ENCODE data around the gene MYL3. TPM values are rescaled to one million over a fixed set of nuclear protein-coding genes. Genes with fewer than 3 reads are reported as not detected.

MYL3 gene
- polyA plus RNA-seq, 1 donor (not counting 4 experiments of a cell fraction or from before 2014, with no cell fraction given) = not detected

- DNase-seq (ENCODE audit: low read depth, low spot score) = no peak
- H3K9me1 ChIP-seq (ENCODE audit: control insufficient read depth, extremely low read depth, insufficient read depth, low read length) = no peaks in the 10 kb centered on the region
- no peak overlapping the region for H3K4me2 ChIP-seq (ENCODE audit: control insufficient read depth, extremely low read depth, insufficient read depth, low read depth, low read length)
- no peak overlapping the region for H2AFZ ChIP-seq (ENCODE audit: control insufficient read depth, low read length)
- H3K9me3 ChIP-seq (ENCODE audit: control insufficient read depth, low read depth, low read length) = no peaks in the 10 kb centered on the region
- TF ChIP-seq EZH2 (IDR thresholded peaks at IDR 0.05; ENCODE audit: low read length) (no peak), CTCF (optimal IDR thresholded peaks at IDR 0.05 in 1 of 3, IDR thresholded peaks at IDR 0.05 in 1 of 3, conservative IDR thresholded peaks at IDR 0.05 in 1 of 3; ENCODE audit: extremely low read depth in 1 of 3, insufficient read depth in 2 of 3, low read length in 3 of 3) (no peak)
- FAIRE-seq = no peak
- H3K79me2 ChIP-seq (ENCODE audit: control insufficient read depth, insufficient read depth, low read length) = no peaks in the 10 kb centered on the region
- H3K4me3 ChIP-seq (ENCODE audit: control insufficient read depth in 2 of 3, extremely low read depth in 1 of 3, insufficient read depth in 2 of 3, low read depth in 1 of 3, low read length in 3 of 3) = no peak overlapping the region
- no peak overlapping the region for H3K27ac ChIP-seq (ENCODE audit: control insufficient read depth, insufficient read depth, low read length)
- dilution Hi-C loops (cut with MboI; ENCODE audit: extremely low pct_ligation_motif_present, low sequenced_read_pairs) = no loop called here
- H3K9ac ChIP-seq (ENCODE audit: control insufficient read depth, extremely low read depth, insufficient read depth, low read length) = no peak overlapping the region
- H3K27me3 ChIP-seq (ENCODE audit: control insufficient read depth, extremely low read depth, insufficient read depth, low read length) = no peaks in the 10 kb centered on the region
- H3K4me1 ChIP-seq (ENCODE audit: control insufficient read depth, extremely low read depth, insufficient read depth, low read length) = peaks cover 12% of the 10 kb centered on the region
- no peaks in the 10 kb centered on the region for H3K36me3 ChIP-seq (ENCODE audit: control insufficient read depth in 2 of 2, extremely low read depth in 1 of 2, insufficient read depth in 2 of 2, low read length in 2 of 2)
- no peaks in the 10 kb centered on the region for H4K20me1 ChIP-seq (ENCODE audit: control insufficient read depth, extremely low read depth, insufficient read depth, low read length)
These were observed 44.7 kb upstream of the MYL3 start for GRCh38 chr3:46907960-46908293.

GRCh38 chr3:46907271-46907670, 44.0 kb upstream of the MYL3 start:
- Histone ChIP-seq H3K4me2 (ENCODE audit: control insufficient read depth, extremely low read depth, insufficient read depth, low read depth, low read length) (no peak overlapping the region), H3K36me3 (ENCODE audit: control insufficient read depth in 2 of 2, extremely low read depth in 1 of 2, insufficient read depth in 2 of 2, low read length in 2 of 2) (no peaks in the 10 kb centered on the region), H2AFZ (ENCODE audit: control insufficient read depth, low read length) (no peak overlapping the region), H3K9me3 (ENCODE audit: control insufficient read depth, low read depth, low read length) (no peaks in the 10 kb centered on the region), H3K9me1 (ENCODE audit: control insufficient read depth, extremely low read depth, insufficient read depth, low read length) (no peaks in the 10 kb centered on the region), H3K4me3 (ENCODE audit: control insufficient read depth in 2 of 3, extremely low read depth in 1 of 3, insufficient read depth in 2 of 3, low read depth in 1 of 3, low read length in 3 of 3) (no peak overlapping the region), H3K27ac (ENCODE audit: control insufficient read depth, insufficient read depth, low read length) (no peak overlapping the region), H3K9ac (ENCODE audit: control insufficient read depth, extremely low read depth, insufficient read depth, low read length) (no peak overlapping the region), H3K27me3 (ENCODE audit: control insufficient read depth, extremely low read depth, insufficient read depth, low read length) (no peaks in the 10 kb centered on the region), H3K4me1 (ENCODE audit: control insufficient read depth, extremely low read depth, insufficient read depth, low read length) (peaks cover 12% of the 10 kb centered on the region), H4K20me1 (ENCODE audit: control insufficient read depth, extremely low read depth, insufficient read depth, low read length) (no peaks in the 10 kb centered on the region), H3K79me2 (ENCODE audit: control insufficient read depth, insufficient read depth, low read length) (no peaks in the 10 kb centered on the region)
- DNase-seq (ENCODE audit: low read depth, low spot score) = no peak
- dilution Hi-C loops (cut with MboI; ENCODE audit: extremely low pct_ligation_motif_present, low sequenced_read_pairs) = no loop called here
- FAIRE-seq = no peak
- TF ChIP-seq CTCF (optimal IDR thresholded peaks at IDR 0.05 in 1 of 3, IDR thresholded peaks at IDR 0.05 in 1 of 3, conservative IDR thresholded peaks at IDR 0.05 in 1 of 3; ENCODE audit: extremely low read depth in 1 of 3, insufficient read depth in 2 of 3, low read length in 3 of 3) (no peak), EZH2 (IDR thresholded peaks at IDR 0.05; ENCODE audit: low read length) (no peak)
